GM18502 (cell line): ENCODE measurements around the gene GABBR1.
A peak's percentile ranks its signal among the peaks of the same experiment; 100 is the strongest.

Experiments used
- ATAC-seq: cut with Tn5 transposase; IDR thresholded peaks from one replicate; pipeline ENCODE4 v1.9.1; 2021; ENCODE audit warnings: mild to moderate bottlenecking; ENCODE audit not compliant: unreplicated experiment, poor library complexity

The GABBR1 gene

DNA sequence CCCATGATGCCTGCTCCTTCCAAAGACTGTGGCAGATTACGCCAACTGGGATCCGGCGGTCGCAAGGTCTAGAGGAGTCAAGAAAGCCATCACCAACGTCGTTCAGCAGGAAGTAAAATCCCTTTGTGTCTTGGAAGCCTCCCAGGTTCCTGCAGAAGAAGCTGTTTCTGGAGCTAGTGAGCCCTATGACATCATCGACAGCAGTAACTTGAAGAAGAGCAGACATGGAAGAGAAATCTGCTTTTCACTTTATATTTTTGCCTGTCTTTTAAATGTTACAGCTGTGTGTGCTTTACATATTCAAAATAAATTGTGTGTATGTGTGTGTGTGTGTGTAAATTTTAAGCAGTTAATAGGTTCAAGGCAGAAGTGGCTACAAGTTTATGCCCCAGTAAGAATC, 55.4 kb downstream of the GABBR1 start:
- ATAC-seq = no peak

GRCh38 chr6:29576056-29576455, 56.9 kb downstream of the GABBR1 start:
- ATAC-seq = no peak

- no peak for ATAC-seq
Observed at GRCh38 chr6:29567991-29568390, 65.0 kb downstream of the GABBR1 start.

DNA sequence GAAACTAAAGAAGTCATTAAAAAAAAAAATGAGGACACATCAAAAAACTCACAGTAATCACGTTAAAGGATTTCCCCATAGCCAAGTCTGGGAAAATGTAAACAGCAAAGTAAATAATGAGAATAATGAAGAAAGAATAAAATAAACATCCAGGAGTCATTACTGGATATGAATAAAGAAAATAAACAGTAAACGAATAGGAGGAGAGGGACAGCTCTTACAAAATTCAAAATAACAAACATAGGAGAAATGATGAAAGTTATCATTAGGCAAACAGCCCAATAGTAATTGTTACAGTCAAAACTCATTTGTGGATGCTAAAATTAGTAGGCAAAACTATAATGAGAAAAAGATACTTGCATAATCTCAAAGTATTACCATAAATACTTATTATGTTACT, 65.4 kb downstream of the GABBR1 start:
- no peak for ATAC-seq

GRCh38 chr6:29566856-29567255, 66.1 kb downstream of the GABBR1 start:
- no peak for ATAC-seq

DNA sequence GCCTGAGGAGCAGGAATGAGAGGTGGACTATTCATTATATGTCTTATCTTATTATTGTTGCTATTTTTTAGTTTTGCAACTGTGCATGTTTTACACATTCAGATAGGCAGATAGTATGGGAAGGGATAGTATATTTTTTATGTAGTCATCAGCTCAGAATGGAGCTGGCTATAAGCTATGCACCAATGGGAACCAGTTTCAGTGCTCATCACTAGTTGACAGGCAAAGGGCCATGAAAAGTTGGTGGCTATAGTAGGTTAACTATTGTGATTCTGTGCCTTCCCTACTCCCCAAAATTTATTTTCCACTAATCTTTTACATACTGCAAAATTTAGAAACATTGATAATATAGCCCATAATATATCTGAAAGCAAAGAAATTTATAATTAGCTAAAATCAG, 68.1 kb downstream of the GABBR1 start:
- no peak for ATAC-seq

GRCh38 chr6:29563435-29563965, 69.5 kb downstream of the GABBR1 start:
- ATAC-seq = no peak

DNA sequence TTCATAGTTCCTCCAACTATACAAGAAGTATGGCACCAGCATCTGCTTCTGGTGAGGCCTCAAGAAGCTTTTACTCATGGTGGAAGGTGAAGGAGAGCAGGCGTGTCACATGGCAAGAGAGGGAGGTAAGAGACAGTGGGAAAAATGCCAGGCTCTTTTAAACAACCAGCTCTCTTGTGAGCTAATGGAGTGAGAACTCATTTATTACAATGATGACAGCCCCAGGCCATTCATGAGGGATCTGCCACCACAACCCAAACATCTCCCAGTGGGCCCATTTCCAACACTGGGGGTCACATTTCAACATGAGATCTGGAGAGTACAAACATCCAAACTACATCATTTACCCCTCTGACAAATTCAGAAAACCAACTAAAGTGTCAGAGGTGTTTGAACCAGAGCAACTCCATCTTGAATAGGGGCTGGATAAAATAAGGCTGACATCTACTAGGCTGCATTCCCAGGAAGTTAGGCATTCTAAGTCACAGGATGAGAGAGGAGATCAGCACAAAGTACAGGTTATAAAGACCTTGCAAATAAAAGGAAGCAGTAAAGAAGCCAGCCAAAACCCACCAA, 71.3 kb downstream of the GABBR1 start:
- no peak for ATAC-seq

DNA sequence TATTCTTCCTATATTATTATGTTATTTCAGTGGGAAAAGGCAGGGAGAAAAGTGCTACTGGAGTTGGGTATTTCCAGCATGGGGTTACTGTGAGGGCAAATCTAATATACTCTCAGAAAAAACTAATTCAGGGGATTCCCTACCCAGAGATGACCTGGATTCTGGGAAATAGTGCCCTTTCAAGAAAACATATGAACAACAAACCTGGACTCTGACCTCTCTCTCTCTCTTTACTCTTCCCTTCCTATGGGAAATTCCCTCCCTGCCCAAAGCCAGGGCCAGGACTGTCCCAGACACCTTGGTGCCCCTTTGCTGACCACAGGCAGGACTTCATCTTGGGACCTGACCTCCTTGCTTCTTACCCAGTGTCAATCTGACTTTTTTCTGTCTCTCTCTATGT, 71.9 kb downstream of the GABBR1 start:
- ATAC-seq = no peak

- no peak for ATAC-seq
Observed at GRCh38 chr6:29559524-29560287, 73.3 kb downstream of the GABBR1 start, which contains the start of gene UBD. UBD (minus strand) TSS chr6:29559732; CDS start chr6:29559701, 31 bp downstream.

- no peak for ATAC-seq
Observed at GRCh38 chr6:29558439-29559079, 74.4 kb downstream of the GABBR1 start.

- ATAC-seq = no peak
Observed at GRCh38 chr6:29557320-29557719, 75.7 kb downstream of the GABBR1 start.

DNA sequence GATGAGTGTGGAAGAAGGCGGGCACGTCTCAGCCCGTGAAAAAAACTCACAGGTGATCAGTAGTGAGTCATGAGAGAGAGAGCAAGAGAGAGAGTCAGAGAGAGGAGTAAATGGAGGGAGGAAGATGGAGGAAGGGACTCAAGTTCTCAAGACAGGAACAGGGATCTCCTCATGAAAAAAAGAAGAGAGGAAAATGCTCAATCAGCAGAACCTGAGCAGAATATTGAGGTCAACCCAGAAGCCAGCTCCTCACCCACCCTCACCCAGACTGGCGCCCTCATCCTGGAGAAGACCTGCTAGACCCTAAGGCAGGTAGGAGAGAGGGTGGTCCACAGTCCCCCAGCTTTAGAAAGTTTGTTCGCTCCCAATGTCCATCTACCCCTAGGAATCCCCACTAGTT, 78.2 kb downstream of the GABBR1 start:
- ATAC-seq = no peak

DNA sequence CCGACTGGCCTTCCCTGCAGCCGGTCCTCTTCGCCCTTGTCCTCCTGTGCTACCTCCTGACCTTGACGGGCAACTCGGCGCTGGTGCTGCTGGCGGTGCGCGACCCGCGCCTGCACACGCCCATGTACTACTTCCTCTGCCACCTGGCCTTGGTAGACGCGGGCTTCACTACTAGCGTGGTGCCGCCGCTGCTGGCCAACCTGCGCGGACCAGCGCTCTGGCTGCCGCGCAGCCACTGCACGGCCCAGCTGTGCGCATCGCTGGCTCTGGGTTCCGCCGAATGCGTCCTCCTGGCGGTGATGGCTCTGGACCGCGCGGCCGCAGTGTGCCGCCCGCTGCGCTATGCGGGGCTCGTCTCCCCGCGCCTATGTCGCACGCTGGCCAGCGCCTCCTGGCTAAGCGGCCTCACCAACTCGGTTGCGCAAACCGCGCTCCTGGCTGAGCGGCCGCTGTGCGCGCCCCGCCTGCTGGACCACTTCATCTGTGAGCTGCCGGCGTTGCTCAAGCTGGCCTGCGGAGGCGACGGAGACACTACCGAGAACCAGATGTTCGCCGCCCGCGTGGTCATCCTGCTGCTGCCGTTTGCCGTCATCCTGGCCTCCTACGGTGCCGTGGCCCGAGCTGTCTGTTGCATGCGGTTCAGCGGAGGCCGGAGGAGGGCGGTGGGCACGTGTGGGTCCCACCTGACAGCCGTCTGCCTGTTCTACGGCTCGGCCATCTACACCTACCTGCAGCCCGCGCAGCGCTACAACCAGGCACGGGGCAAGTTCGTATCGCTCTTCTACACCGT, 79.5 kb downstream of the GABBR1 start:
- no peak for ATAC-seq

GRCh38 chr6:29552512-29553051, 80.4 kb downstream of the GABBR1 start:
- peak; percentile 91 for ATAC-seq

DNA sequence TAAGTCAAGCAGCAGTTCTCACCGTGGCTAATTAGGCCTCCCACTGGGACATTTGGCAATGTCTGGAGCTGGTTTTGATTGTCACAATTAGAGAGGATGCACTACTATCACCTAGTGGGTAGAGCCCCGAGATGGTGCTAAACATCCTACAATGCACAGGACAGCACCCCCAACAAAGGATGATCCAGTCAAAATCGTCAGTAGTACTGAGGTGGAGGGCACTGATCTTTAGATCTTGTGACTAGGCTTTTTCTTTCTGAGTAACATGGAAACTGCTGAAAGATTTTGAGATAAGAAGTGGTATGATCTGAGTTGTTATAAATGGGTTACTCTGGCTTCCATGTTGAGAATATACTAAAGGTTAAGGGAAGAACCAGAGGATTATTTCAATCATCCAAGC, 85.4 kb downstream of the GABBR1 start:
- no peak for ATAC-seq

GRCh38 chr6:29537714-29538403, 95.1 kb downstream of the GABBR1 start:
- ATAC-seq = no peak

DNA sequence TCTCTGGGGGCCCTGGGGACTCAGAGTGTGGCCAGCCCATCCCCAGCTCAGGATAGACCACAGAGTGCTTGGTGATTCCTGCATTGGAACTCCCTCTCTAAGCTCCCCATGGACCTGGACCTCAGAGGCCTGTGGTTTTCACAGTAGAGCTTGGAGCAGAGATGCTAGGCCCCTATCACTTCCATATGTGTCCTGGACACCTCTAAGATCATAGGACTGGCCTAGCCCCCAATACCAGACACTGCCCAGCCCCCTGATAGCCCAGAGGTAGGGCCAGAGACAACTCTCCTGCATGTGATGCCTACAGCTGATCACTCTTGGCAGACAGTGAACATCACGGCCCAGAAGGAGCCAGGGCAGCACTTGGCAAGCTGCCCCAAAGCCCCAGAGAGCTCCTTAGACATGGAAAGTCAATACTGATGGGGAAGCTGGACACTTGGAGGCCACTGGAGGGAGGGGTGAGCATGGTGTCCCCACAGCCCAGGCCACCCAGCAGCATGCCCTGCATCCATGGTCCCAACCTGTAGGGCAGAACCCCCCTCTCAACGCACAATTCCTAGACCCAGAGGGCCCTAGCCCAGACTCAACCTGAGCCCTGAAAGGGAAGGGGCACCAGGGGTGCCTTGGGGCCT, 100.5 kb downstream of the GABBR1 start:
- no peak for ATAC-seq

DNA sequence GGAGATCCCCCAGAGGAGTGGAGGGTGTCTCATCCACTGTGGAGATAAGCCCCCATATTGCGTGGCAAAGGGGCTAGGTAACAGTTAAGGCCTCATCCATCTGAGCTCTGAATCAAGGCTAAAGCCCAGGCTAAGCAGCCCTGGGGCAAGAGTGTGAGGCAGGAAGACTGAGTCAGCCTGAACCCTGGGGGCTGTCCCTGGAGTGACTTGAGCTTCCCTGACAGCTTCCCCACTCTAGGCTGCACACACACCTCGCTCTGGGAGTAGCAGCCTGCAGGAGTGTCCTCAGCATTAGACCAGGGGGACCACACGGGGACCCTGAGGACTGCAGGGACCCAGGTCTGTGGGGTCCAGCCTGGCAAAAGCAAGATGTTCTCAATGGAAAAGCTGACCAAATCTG, 101.3 kb downstream of the GABBR1 start:
- ATAC-seq = no peak
